IPS DF 4.7 (cell line): ENCODE measurements around the gene REEP5.
A peak's percentile ranks its signal among the peaks of the same experiment; 100 is the strongest.

Experiments used
- DNase-seq: peaks from one replicate; pipeline ENCODE4 v3.0.0-alpha.2; 2013; ENCODE audit warnings: low spot score; ENCODE audit errors: extremely low read depth

Gene REEP5

GRCh38 chr5:112848116-112848811, 73.8 kb downstream of the REEP5 start:
- peak; percentile 66 for DNase-seq

DNA sequence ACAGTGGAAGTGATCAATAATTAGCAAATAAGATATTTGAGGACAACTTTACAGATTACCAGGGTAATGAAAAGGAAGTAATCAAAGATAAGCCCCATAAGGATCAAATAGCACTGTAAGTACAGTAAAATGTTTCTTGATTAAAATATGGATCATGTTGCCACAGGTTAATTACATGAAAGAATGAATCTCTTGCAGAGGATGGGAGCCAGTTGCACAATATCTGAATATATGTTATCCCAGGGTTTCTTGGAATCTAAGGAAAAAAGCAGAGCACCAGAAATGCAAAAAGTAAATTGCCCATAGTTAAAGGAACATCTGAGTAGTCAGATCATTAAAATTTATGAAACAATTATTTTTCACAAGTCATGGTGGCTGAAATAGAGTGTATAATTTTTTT, 74.7 kb downstream of the REEP5 start:
- no peak for DNase-seq

DNA sequence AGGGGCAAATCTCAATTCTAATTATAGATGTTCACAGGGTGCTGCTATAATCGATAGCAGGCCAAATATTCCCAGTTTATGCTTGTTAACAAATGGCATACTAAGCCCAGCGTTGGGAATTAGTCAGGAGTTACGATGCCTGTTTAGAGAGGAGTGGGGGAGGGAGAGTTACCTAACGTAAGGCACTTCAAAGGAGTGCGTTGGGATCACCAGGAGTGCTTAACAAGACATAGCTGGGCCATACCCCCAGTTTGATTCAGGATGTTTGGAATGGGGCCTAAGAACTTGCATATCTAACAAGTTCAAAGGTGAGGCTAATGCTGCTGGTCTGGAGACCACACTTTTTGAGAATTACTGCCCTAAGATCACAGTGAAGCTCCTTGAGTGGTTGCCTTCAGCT, 75.5 kb downstream of the REEP5 start:
- DNase-seq: no peak

DNA sequence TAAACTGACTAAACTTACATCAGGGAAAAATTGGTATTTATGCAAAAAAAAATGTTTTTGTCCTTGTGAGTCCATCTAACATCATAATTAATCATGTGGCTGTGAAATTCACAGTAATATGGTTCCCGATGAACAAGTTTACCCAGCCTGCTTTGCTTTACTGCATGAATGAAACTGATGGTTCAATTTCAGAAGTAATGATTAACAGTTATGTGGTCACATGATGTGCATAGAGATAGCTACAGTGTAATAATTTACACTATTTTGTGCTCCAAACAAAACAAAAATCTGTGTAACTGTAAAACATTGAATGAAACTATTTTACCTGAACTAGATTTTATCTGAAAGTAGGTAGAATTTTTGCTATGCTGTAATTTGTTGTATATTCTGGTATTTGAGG, 77.5 kb downstream of the REEP5 start:
- DNase-seq: no peak

- no peak for DNase-seq
Measured at GRCh38 chr5:112833971-112834370, 88.1 kb downstream of the REEP5 start.

- DNase-seq: no peak
Measured at GRCh38 chr5:112830378-112830777, 91.6 kb downstream of the REEP5 start.
